GM13976 (cell line): ENCODE results near the gene CTXND2.
"Not testable (repeated sequence)": the region's sequence is repeated elsewhere in the genome, so short reads cannot be mapped to it uniquely, and the experiment has no call there.

ENCODE experiments used
- DNase-seq: peaks from one replicate; pipeline ENCODE4 v3.0.0; 2012; ENCODE audit warnings: low spot score
- in situ Hi-C: fragments of 300-500 bp; cut with MboI; formaldehyde crosslinking; loops from one replicate; pipeline ENCODE4 v1.12.0; 2022; ENCODE audit warnings: low sequenced_read_pairs, mixed read lengths, inconsistent platforms; ENCODE audit not compliant: unreplicated experiment
- TF ChIP-seq, protein P1 (sequence below): IDR thresholded peaks from 2 replicates; pipeline ENCODE4 v1.5.1; 2012; ENCODE audit warnings: borderline replicate concordance, mild to moderate bottlenecking; ENCODE audit not compliant: insufficient read depth; ENCODE audit errors: extremely low read depth, missing control alignments, control extremely low read depth

The CTXND2 gene

GRCh38 chr1:150863724-150864123 is 23.2 kb upstream of the CTXND2 start:
- in situ Hi-C loops: no loop called here
- DNase-seq: no peak
- TF ChIP-seq, protein P1, sequence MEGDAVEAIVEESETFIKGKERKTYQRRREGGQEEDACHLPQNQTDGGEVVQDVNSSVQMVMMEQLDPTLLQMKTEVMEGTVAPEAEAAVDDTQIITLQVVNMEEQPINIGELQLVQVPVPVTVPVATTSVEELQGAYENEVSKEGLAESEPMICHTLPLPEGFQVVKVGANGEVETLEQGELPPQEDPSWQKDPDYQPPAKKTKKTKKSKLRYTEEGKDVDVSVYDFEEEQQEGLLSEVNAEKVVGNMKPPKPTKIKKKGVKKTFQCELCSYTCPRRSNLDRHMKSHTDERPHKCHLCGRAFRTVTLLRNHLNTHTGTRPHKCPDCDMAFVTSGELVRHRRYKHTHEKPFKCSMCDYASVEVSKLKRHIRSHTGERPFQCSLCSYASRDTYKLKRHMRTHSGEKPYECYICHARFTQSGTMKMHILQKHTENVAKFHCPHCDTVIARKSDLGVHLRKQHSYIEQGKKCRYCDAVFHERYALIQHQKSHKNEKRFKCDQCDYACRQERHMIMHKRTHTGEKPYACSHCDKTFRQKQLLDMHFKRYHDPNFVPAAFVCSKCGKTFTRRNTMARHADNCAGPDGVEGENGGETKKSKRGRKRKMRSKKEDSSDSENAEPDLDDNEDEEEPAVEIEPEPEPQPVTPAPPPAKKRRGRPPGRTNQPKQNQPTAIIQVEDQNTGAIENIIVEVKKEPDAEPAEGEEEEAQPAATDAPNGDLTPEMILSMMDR: no peak

GRCh38 chr1:150864200-150864599 is 22.7 kb upstream of the CTXND2 start:
- DNase-seq, in situ Hi-C loops: not testable (repeated sequence)

- TF ChIP-seq, protein P1: no peak
- in situ Hi-C loops: no loop called here
- DNase-seq: no peak
Observed at GRCh38 chr1:150869683-150870082, 17.3 kb upstream of the CTXND2 start.

- TF ChIP-seq, protein P1: no peak
- in situ Hi-C loops: no loop called here
- no peak for DNase-seq
Observed at GRCh38 chr1:150872572-150872971, 14.4 kb upstream of the CTXND2 start.

GRCh38 chr1:150873521-150873920 is 13.4 kb upstream of the CTXND2 start:
- DNase-seq: no peak
- in situ Hi-C loops: no loop called here
- TF ChIP-seq, protein P1: no peak

GRCh38 chr1:150874455-150875196 is 12.3 kb upstream of the CTXND2 start:
- TF ChIP-seq, protein P1: no peak
- no peak for DNase-seq
- in situ Hi-C loops: no loop called here

DNA sequence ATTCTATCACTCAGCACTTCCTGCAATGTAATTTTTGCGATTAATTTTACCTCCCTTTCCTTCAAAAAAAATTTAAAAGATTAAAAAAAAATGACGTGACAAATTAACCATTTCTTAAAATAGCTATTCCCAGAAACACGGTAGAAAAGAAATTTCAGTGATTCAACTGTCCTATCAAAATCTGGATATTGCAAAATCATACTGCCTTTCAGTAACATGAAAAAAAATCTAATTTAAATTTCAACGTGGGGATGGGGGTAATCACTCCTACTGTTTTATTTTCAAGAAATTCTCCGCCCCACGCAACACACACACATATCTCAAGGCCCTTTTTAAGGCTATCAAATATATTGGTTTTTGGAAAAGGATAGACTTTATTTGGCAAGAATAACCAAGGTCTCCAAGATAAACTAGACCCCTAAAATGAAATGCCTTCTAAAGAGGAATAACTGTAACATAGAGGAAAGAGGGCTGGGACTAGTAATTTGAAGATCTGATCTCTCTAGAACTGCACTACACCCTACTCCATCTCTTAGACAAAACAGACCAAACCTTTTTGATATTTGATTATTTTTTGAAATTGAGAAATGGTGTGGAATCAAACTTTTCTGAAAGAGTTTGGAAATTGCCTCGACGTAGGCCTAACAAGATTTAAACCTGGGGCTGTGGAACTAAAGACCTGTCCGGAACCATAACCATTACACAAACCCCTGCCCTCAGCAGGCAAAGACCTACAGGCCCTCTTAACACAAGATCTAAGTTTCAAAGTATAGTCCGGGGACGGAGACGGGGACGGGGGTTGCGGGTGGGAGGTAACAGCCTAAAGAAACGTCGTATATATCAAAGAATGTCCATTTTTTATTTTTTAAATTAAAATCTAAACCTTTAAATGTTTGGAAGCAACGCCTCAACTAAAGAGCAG is 11.5 kb upstream of the CTXND2 start:
- DNase-seq: no peak
- in situ Hi-C loops: no loop called here
- TF ChIP-seq, protein P1: no peak
